H9 (cell line): Measurements from ENCODE around the gene CILP2. TPM values are rescaled to one million over a fixed set of nuclear protein-coding genes. Genes with fewer than 3 reads are reported as not detected.

Source experiments
- DNase-seq: peaks from one replicate; pipeline ENCODE4 v3.0.0-alpha.2; 2017
- H2AFZ ChIP-seq: one replicate; pipeline ENCODE4 v1.6.1; 2013; ENCODE audit warnings: mild to moderate bottlenecking, low read length, control low read depth, moderate library complexity
- H2AK5ac ChIP-seq: 2 replicates; pipeline ENCODE4 v1.6.1; 2013; ENCODE audit warnings: low read length, control low read depth, mixed read lengths; ENCODE audit not compliant: insufficient read length
- H2BK120ac ChIP-seq: one replicate; pipeline ENCODE4 v1.6.1; 2013; ENCODE audit warnings: low read depth, mild to moderate bottlenecking, low read length, control low read depth, inconsistent platforms; ENCODE audit not compliant: poor library complexity, severe bottlenecking
- H2BK12ac ChIP-seq: 2 replicates; pipeline ENCODE4 v1.6.1; 2013; ENCODE audit warnings: low read length, control low read depth, mixed read lengths, low read depth; ENCODE audit not compliant: insufficient read length
- H2BK15ac ChIP-seq: 2 replicates; pipeline ENCODE4 v1.6.1; 2013; ENCODE audit warnings: low read depth, low read length, control low read depth
- H2BK20ac ChIP-seq: one replicate; pipeline ENCODE4 v1.6.1; 2013; ENCODE audit warnings: low read depth, mild to moderate bottlenecking, low read length, control low read depth, inconsistent platforms; ENCODE audit not compliant: poor library complexity, severe bottlenecking
- H2BK5ac ChIP-seq: 2 replicates; pipeline ENCODE4 v1.6.1; 2013; ENCODE audit warnings: low read length, control low read depth, mixed read lengths; ENCODE audit not compliant: insufficient read length
- H3K14ac ChIP-seq: 2 replicates; pipeline ENCODE4 v1.6.1; 2013; ENCODE audit warnings: low read length, control low read depth; ENCODE audit not compliant: insufficient read depth
- H3K18ac ChIP-seq: 2 replicates; pipeline ENCODE4 v1.6.1; 2013; ENCODE audit warnings: low read depth, mild to moderate bottlenecking, mixed read lengths, low read length, control low read depth; ENCODE audit not compliant: insufficient read length
- H3K23ac ChIP-seq: 2 replicates; pipeline ENCODE4 v1.6.1; 2013; ENCODE audit warnings: low read length, control low read depth, mixed read lengths, low read depth; ENCODE audit not compliant: insufficient read length
- H3K23me2 ChIP-seq: 2 replicates; pipeline ENCODE4 v1.6.1; 2013; ENCODE audit warnings: low read depth, mild to moderate bottlenecking, mixed read lengths, low read length, control low read depth; ENCODE audit not compliant: insufficient read length, poor library complexity, severe bottlenecking
- H3K27ac ChIP-seq: 2 replicates; pipeline ENCODE4 v1.5.1; 2013; ENCODE audit warnings: low read length, control low read depth, mixed read lengths, low read depth; ENCODE audit not compliant: insufficient read length
- H3K27me3 ChIP-seq: 2 replicates; pipeline ENCODE4 v1.6.1; 2013; ENCODE audit warnings: low read length, control low read depth, inconsistent platforms; ENCODE audit not compliant: insufficient read depth
- H3K4ac ChIP-seq: 2 replicates; pipeline ENCODE4 v1.6.1; 2013; ENCODE audit warnings: low read depth, mild to moderate bottlenecking, control low read depth, inconsistent platforms, low read length, moderate library complexity
- H3K4me1 ChIP-seq: 2 replicates; pipeline ENCODE4 v1.6.1; 2013; ENCODE audit warnings: low read length, control low read depth, inconsistent platforms; ENCODE audit not compliant: insufficient read depth
- H3K4me2 ChIP-seq: 2 replicates; pipeline ENCODE4 v1.6.1; 2013; ENCODE audit warnings: low read length, control low read depth, mixed read lengths; ENCODE audit not compliant: insufficient read length, insufficient read depth
- H3K56ac ChIP-seq: 2 replicates; pipeline ENCODE4 v1.6.1; 2013; ENCODE audit warnings: low read depth, mild to moderate bottlenecking, mixed read lengths, low read length, control low read depth; ENCODE audit not compliant: insufficient read length
- H3K79me1 ChIP-seq: 2 replicates; pipeline ENCODE4 v1.6.1; 2013; ENCODE audit warnings: low read depth, mild to moderate bottlenecking, moderate library complexity, low read length, control low read depth, inconsistent platforms; ENCODE audit not compliant: insufficient read depth, poor library complexity, severe bottlenecking
- H3K79me2 ChIP-seq: 2 replicates; pipeline ENCODE4 v1.6.1; 2013; ENCODE audit warnings: low read length, control low read depth, inconsistent platforms; ENCODE audit not compliant: insufficient read depth
- H3K9ac ChIP-seq: 2 replicates; pipeline ENCODE4 v1.6.1; 2013; ENCODE audit warnings: low read length, control low read depth, mixed read lengths; ENCODE audit not compliant: insufficient read length; ENCODE audit errors: extremely low read depth
- H3K9me3 ChIP-seq: one replicate; pipeline ENCODE4 v1.6.1; 2013; ENCODE audit warnings: low read depth, low read length, inconsistent platforms; ENCODE audit not compliant: control insufficient read depth
- H3T11ph ChIP-seq: one replicate; pipeline ENCODE4 v1.6.1; 2013; ENCODE audit warnings: mild to moderate bottlenecking, low read length, control low read depth, inconsistent platforms
- H4K20me1 ChIP-seq: one replicate; pipeline ENCODE4 v1.6.1; 2013; ENCODE audit not compliant: control insufficient read depth, insufficient read length, insufficient read depth
- H4K5ac ChIP-seq: 2 replicates; pipeline ENCODE4 v1.6.1; 2013; ENCODE audit warnings: low read depth, mild to moderate bottlenecking, mixed read lengths, low read length, control low read depth; ENCODE audit not compliant: insufficient read length
- H4K8ac ChIP-seq: replicated peaks from 2 replicates; pipeline ENCODE4 v1.6.1; 2013; ENCODE audit warnings: low read length, control low read depth, mixed read lengths, low read depth; ENCODE audit not compliant: insufficient read length
- H4K91ac ChIP-seq: 2 replicates; pipeline ENCODE4 v1.6.1; 2013; ENCODE audit warnings: low read depth, mild to moderate bottlenecking, moderate library complexity, mixed read lengths, low read length, control low read depth; ENCODE audit not compliant: insufficient read length
- H3K27ac Mint-ChIP-seq, 3 experiments: 2 replicates in 2 of 3; 3 replicates in 1 of 3; pipeline ENCODE4 v1.8.0; 2020 to 2021; ENCODE audit warnings: mixed read lengths in 3 of 3, mild to moderate bottlenecking in 1 of 3, moderate library complexity in 1 of 3
- H3K27me3 Mint-ChIP-seq: 2 replicates; pipeline ENCODE4 v1.8.0; 2021; ENCODE audit warnings: low read depth, mild to moderate bottlenecking, moderate library complexity, mixed read lengths
- H3K36me3 Mint-ChIP-seq, 3 experiments: 2 replicates in 2 of 3; 3 replicates in 1 of 3; pipeline ENCODE4 v1.8.0; 2020 to 2021; ENCODE audit warnings: low read depth in 3 of 3, mixed read lengths in 3 of 3; ENCODE audit not compliant: insufficient read depth in 1 of 3
- H3K4me1 Mint-ChIP-seq, 2 experiments: 2 replicates each; pipeline ENCODE4 v1.8.0; 2020; ENCODE audit warnings: mixed read lengths in 2 of 2
- H3K4me3 Mint-ChIP-seq, 2 experiments: 2 replicates in 1 of 2; 3 replicates in 1 of 2; pipeline ENCODE4 v1.8.0; 2020 to 2021; ENCODE audit warnings: mild to moderate bottlenecking in 2 of 2, mixed read lengths in 2 of 2, moderate library complexity in 1 of 2
- H3K9me3 Mint-ChIP-seq, 2 experiments: 2 replicates in 1 of 2; 3 replicates in 1 of 2; pipeline ENCODE4 v1.8.0; 2020; ENCODE audit warnings: mild to moderate bottlenecking in 2 of 2, mixed read lengths in 2 of 2, moderate library complexity in 1 of 2
- WGBS: extraction: QIAGEN DNeasy Blood & Tissue Kit; methylation state at CpG from one replicate; pipeline ENCODE4 v1.1.7; 2013; ENCODE audit warnings: missing lambda C conversion rate, low lambda C conversion rate, mixed read lengths; ENCODE audit not compliant: insufficient read length; ENCODE audit errors: extremely low coverage; 5-methylcytosine and 5-hydroxymethylcytosine counted together
- long read RNA-seq: library from polyadenylated mRNA; unstranded; transcript quantifications from one replicate; pipeline ENCODE4 v2.0.0, GENCODE V29; 2020
- total RNA-seq: library from RNA; stranded (reverse); gene quantifications from 2 replicates; pipeline ENCODE4 v1.2.1, GENCODE V29; 2021
- TF ChIP-seq, protein P1 (sequence below): fragments of 200-600 bp; sonication (generic); conservative IDR thresholded peaks from 3 replicates; pipeline ENCODE4 v1.8.0; 2021; ENCODE audit warnings: antibody characterized with exemption, mild to moderate bottlenecking

The CILP2 gene, protein sequence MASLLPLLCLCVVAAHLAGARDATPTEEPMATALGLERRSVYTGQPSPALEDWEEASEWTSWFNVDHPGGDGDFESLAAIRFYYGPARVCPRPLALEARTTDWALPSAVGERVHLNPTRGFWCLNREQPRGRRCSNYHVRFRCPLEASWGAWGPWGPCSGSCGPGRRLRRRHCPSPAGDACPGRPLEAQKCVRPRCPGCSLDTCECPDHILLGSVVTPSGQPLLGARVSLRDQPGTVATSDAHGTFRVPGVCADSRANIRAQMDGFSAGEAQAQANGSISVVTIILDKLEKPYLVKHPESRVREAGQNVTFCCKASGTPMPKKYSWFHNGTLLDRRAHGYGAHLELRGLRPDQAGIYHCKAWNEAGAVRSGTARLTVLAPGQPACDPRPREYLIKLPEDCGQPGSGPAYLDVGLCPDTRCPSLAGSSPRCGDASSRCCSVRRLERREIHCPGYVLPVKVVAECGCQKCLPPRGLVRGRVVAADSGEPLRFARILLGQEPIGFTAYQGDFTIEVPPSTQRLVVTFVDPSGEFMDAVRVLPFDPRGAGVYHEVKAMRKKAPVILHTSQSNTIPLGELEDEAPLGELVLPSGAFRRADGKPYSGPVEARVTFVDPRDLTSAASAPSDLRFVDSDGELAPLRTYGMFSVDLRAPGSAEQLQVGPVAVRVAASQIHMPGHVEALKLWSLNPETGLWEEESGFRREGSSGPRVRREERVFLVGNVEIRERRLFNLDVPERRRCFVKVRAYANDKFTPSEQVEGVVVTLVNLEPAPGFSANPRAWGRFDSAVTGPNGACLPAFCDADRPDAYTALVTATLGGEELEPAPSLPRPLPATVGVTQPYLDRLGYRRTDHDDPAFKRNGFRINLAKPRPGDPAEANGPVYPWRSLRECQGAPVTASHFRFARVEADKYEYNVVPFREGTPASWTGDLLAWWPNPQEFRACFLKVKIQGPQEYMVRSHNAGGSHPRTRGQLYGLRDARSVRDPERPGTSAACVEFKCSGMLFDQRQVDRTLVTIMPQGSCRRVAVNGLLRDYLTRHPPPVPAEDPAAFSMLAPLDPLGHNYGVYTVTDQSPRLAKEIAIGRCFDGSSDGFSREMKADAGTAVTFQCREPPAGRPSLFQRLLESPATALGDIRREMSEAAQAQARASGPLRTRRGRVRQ
- total RNA-seq: 5.9 and 6.4 TPM in 2 replicates
- long read RNA-seq, full-length matches to known transcripts: 22 of 29 reads
- long read RNA-seq, partial matches to known transcripts: 4 of 29 reads
- long read RNA-seq, other reads (novel, unspliced or antisense): 3 of 29 reads

DNA sequence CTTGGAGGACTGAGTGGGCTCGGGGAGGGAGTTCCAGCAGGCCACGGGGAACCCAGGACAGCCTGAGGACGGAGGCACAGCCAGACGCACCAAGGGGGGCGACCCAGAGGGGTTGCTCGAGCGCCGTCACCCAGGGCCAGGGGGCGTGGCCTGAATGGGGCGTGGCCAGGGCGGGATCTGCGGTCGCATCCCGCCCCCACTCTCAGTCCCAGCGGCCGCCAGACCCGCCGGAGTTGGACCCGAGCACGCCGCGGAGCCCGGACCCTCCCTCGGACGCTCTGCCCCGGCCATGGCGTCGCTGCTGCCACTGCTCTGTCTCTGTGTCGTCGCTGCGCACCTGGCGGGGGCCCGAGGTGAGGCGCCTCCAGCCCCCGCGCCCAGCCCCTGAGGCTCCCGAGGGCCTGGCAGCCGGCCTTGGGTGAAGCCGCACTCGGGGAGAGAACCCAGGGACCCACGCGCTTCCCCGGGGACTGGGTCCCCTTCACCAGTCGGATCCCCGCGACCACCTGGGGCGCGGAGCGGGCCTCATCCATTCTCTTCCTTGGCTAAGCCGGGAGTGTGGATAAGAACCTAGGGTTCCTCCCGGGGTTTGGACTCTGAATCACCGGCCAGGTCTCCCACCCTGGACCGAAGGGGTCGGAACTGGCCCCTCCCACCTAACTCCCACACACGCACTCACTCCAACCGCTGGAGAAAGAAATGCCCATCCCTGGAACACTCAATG is at the start of gene CILP2:
Gene CILP2, plus strand, starts transcription at position 205 of the 724 bp plus-strand sequence. Its CDS starts 85 bp downstream, at position 290.
- Histone ChIP-seq H3K4ac (no peak within 1 kb of the TSS), H2AFZ (no peak within 1 kb of the TSS), H2BK15ac (no peak within 1 kb of the TSS), H3K18ac (no peak within 1 kb of the TSS), H4K8ac (no peak within 1 kb of the TSS), H3K27ac (no peak within 1 kb of the TSS), H2BK20ac (no peak within 1 kb of the TSS), H2AK5ac (no peak within 1 kb of the TSS), H3K56ac (no peak within 1 kb of the TSS), H3K79me1 (no peaks in the 10 kb centered on the region), H4K5ac (no peak within 1 kb of the TSS), H2BK120ac (no peak within 1 kb of the TSS), H2BK5ac (no peak within 1 kb of the TSS), H3K4me1 (no peaks in the 10 kb centered on the region), H4K20me1 (no peaks in the 10 kb centered on the region), H3K9ac (no peak within 1 kb of the TSS), H3K14ac (no peak within 1 kb of the TSS; the same call in none of the 2 replicates), H3K79me2 (no peaks in the 10 kb centered on the region), H2BK12ac (no peak within 1 kb of the TSS), H3K23me2 (peaks cover 14% of the 10 kb centered on the region), H4K91ac (no peak within 1 kb of the TSS), H3K23ac (no peak within 1 kb of the TSS), H3T11ph (no peak within 1 kb of the TSS), H3K27me3 (peaks cover 2% of the 10 kb centered on the region; the same call in 1 of the 2 replicates), H3K9me3 (no peaks in the 10 kb centered on the region), H3K4me2 (peak within 1 kb of the TSS; percentile 59)
- Mint-ChIP-seq H3K9me3 (no peaks in the 10 kb centered on the region; a peak in 1 of 5 replicates), H3K36me3 (peaks cover 2 to 8% (median 4%) of the 10 kb centered on the region in 3 experiments; a peak in 5 of 7 replicates), H3K27me3 (peaks cover 34% of the 10 kb centered on the region), H3K4me3 (peak within 1 kb of the TSS; percentile 61 to 79), H3K27ac (no peak within 1 kb of the TSS; a peak in 1 of 7 replicates), H3K4me1 (peaks cover 7 to 15% of the 10 kb centered on the region in 2 experiments)
- WGBS: no CpG with 5 or more reads among the region's 56 CpGs
- DNase-seq: peak; percentile 84
- TF ChIP-seq, protein P1, sequence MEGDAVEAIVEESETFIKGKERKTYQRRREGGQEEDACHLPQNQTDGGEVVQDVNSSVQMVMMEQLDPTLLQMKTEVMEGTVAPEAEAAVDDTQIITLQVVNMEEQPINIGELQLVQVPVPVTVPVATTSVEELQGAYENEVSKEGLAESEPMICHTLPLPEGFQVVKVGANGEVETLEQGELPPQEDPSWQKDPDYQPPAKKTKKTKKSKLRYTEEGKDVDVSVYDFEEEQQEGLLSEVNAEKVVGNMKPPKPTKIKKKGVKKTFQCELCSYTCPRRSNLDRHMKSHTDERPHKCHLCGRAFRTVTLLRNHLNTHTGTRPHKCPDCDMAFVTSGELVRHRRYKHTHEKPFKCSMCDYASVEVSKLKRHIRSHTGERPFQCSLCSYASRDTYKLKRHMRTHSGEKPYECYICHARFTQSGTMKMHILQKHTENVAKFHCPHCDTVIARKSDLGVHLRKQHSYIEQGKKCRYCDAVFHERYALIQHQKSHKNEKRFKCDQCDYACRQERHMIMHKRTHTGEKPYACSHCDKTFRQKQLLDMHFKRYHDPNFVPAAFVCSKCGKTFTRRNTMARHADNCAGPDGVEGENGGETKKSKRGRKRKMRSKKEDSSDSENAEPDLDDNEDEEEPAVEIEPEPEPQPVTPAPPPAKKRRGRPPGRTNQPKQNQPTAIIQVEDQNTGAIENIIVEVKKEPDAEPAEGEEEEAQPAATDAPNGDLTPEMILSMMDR: no peak
